ENCODE data around the gene SLC16A13.

SLC16A13 gene

GRCh38 chr17:7011415-7011814, 24.4 kb upstream of the SLC16A13 start:
- no peak for DNase-seq (ENCODE audit: low spot score)
- TF ChIP-seq CTCF (IDR thresholded peaks at IDR 0.05; ENCODE audit: extremely low read depth, insufficient read depth, missing control alignments): no peak
- in situ Hi-C loops (cut with MboI; ENCODE audit: low pct_unique_long_range_greater_than_20kb, low sequenced_read_pairs, unreplicated experiment): no loop called here

- in situ Hi-C loops (cut with MboI; ENCODE audit: low pct_unique_long_range_greater_than_20kb, low sequenced_read_pairs, unreplicated experiment): no loop called here
- no peak for DNase-seq (ENCODE audit: low spot score)
- TF ChIP-seq CTCF (IDR thresholded peaks at IDR 0.05; ENCODE audit: extremely low read depth, insufficient read depth, missing control alignments): no peak
These were observed 23.9 kb upstream of the SLC16A13 start for GRCh38 chr17:7011942-7012254.

GRCh38 chr17:7014261-7014994, 21.4 kb upstream of the SLC16A13 start:
- peak; percentile 94 for DNase-seq (ENCODE audit: low spot score)
- in situ Hi-C loops (cut with MboI; ENCODE audit: low pct_unique_long_range_greater_than_20kb, low sequenced_read_pairs, unreplicated experiment): no loop called here
- TF ChIP-seq CTCF (IDR thresholded peaks at IDR 0.05; ENCODE audit: extremely low read depth, insufficient read depth, missing control alignments): peak; percentile 78

GRCh38 chr17:7014995-7015958, 20.5 kb upstream of the SLC16A13 start:
- in situ Hi-C loops (cut with MboI; ENCODE audit: low pct_unique_long_range_greater_than_20kb, low sequenced_read_pairs, unreplicated experiment): no loop called here
- TF ChIP-seq CTCF (IDR thresholded peaks at IDR 0.05; ENCODE audit: extremely low read depth, insufficient read depth, missing control alignments): no peak
- DNase-seq (ENCODE audit: low spot score): peak; percentile 77

DNA sequence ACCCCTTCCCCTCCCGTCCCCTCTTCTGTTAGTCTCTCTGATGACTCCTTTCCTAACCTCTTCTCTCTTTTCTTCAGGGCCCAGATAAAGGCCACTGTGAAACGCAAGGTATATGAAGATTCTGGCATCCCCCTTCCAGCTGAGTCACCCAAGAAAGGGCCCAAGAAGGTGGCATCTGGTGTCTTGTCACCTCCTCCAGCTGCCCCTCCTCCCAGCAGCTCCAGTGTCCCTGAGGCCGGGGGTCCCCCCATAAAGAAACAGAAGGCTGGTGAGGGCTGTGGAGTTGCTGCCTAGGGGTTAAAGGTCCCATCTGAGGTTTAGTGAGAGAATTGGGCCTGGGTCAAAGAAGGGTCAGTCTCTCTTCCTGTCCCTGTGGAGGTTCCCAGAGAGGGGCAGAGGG, 19.4 kb upstream of the SLC16A13 start:
- no peak for DNase-seq (ENCODE audit: low spot score)
- in situ Hi-C loops (cut with MboI; ENCODE audit: low pct_unique_long_range_greater_than_20kb, low sequenced_read_pairs, unreplicated experiment): no loop called here
- TF ChIP-seq CTCF (IDR thresholded peaks at IDR 0.05; ENCODE audit: extremely low read depth, insufficient read depth, missing control alignments): no peak

DNA sequence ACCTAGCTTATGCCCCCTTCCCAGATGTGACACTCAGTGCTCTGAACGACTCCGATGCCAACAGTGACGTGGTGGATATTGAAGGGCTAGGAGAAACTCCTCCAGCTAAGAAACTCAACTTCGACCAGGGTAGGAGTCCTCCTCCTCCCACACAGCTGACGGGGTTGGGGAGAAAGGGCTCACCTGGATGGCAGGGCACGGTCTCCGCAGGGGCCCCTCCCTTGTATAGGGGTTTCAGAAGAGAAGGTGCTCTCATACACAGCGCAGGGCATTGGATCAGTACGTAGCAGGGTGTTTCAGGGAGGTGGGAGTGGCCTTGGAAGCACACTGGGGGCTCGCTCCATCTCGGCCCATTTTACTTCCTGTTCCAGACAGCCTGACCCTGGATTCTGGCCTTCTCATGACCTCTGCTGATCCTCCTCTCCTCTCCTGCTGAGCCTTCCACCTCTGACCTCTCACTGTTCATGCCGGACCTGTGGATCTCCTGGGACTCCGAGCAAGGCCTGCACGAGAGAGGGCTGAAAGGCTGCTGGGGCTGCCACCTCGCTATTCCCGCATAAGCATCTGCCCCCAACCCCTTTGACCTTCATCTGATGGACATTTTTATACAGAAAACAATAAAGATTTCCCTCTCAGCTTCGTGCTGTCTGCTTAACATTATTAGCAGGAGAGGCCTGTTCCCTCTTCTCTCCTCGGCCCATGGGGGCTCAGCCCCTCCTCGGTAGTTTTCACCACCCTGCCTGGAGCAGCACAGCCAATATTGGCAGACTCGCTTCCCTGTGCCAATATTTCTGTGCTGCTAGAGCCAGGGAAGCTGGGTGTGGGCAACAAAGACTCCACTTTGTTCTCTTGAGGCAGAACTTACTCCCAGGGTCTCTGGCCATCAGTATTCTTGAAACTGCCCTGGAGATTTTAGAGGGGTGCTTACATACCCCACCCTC, 18.7 kb upstream of the SLC16A13 start:
- in situ Hi-C loops (cut with MboI; ENCODE audit: low pct_unique_long_range_greater_than_20kb, low sequenced_read_pairs, unreplicated experiment): no loop called here
- no peak for TF ChIP-seq CTCF (IDR thresholded peaks at IDR 0.05; ENCODE audit: extremely low read depth, insufficient read depth, missing control alignments)
- no peak for DNase-seq (ENCODE audit: low spot score)
